ENCODE measurements around the gene CDK5R1.

Gene CDK5R1

DNA sequence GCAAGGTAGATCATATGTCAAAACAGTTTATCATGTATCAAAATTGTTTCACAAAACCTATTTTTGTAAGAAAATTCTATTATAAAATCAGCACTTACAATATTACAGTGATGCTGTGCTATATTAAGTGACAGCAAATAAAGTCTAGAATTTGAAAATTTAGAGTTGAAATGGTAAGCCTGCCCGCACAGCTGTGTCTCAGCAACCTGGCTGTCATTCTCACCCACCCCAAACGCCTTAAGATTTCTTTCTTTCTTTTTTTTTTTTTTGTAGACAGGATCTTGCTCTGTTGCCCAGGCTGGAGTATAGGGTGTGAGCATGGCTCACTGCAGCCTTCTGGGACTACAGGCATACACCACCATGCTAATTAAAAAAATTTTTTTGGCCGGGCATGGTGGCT is 26.8 kb downstream of the CDK5R1 start:
- TF ChIP-seq MYC (IDR thresholded peaks at IDR 0.05; ENCODE audit: low read depth, low read length) = no peak
- TF ChIP-seq CTCF (IDR thresholded peaks at IDR 0.05; ENCODE audit: low read depth, low read length) = no peak
- no peak for TF ChIP-seq POLR2A (IDR thresholded peaks at IDR 0.05; ENCODE audit: extremely low read depth, insufficient read length)
- no peak for TF ChIP-seq MAX (IDR thresholded peaks at IDR 0.05; ENCODE audit: low read depth, low read length)
- no peak for DNase-seq (ENCODE audit: low read depth)
- H3K4me3 ChIP-seq (ENCODE audit: low read depth, low read length) = no peak overlapping the region

GRCh38 chr17:32514606-32515005 is 27.8 kb downstream of the CDK5R1 start:
- no peak for DNase-seq (ENCODE audit: low read depth)
- TF ChIP-seq CTCF (IDR thresholded peaks at IDR 0.05; ENCODE audit: low read depth, low read length) (no peak), POLR2A (IDR thresholded peaks at IDR 0.05; ENCODE audit: extremely low read depth, insufficient read length) (no peak), MAX (IDR thresholded peaks at IDR 0.05; ENCODE audit: low read depth, low read length) (no peak), MYC (IDR thresholded peaks at IDR 0.05; ENCODE audit: low read depth, low read length) (no peak)

GRCh38 chr17:32515677-32516383 is 29.0 kb downstream of the CDK5R1 start:
- no peak overlapping the region for H3K4me3 ChIP-seq (ENCODE audit: low read depth, low read length)
- DNase-seq (ENCODE audit: low read depth) = no peak
- TF ChIP-seq MAX (IDR thresholded peaks at IDR 0.05; ENCODE audit: low read depth, low read length) = no peak
- no peak for TF ChIP-seq MYC (IDR thresholded peaks at IDR 0.05; ENCODE audit: low read depth, low read length)
- TF ChIP-seq POLR2A (IDR thresholded peaks at IDR 0.05; ENCODE audit: extremely low read depth, insufficient read length) = no peak
- TF ChIP-seq CTCF (IDR thresholded peaks at IDR 0.05; ENCODE audit: low read depth, low read length) = no peak

More at GRCh38 chr17:32514606-32515005, 27.8 kb downstream of the CDK5R1 start:
- no peak overlapping the region for H3K4me3 ChIP-seq (ENCODE audit: low read depth, low read length)

GRCh38 chr17:32516450-32516849 is 29.7 kb downstream of the CDK5R1 start:
- no peak overlapping the region for H3K4me3 ChIP-seq (ENCODE audit: low read depth, low read length)
- DNase-seq (ENCODE audit: low read depth) = no peak
- TF ChIP-seq MYC (IDR thresholded peaks at IDR 0.05; ENCODE audit: low read depth, low read length) (no peak), POLR2A (IDR thresholded peaks at IDR 0.05; ENCODE audit: extremely low read depth, insufficient read length) (no peak), CTCF (IDR thresholded peaks at IDR 0.05; ENCODE audit: low read depth, low read length) (no peak), MAX (IDR thresholded peaks at IDR 0.05; ENCODE audit: low read depth, low read length) (no peak)

DNA sequence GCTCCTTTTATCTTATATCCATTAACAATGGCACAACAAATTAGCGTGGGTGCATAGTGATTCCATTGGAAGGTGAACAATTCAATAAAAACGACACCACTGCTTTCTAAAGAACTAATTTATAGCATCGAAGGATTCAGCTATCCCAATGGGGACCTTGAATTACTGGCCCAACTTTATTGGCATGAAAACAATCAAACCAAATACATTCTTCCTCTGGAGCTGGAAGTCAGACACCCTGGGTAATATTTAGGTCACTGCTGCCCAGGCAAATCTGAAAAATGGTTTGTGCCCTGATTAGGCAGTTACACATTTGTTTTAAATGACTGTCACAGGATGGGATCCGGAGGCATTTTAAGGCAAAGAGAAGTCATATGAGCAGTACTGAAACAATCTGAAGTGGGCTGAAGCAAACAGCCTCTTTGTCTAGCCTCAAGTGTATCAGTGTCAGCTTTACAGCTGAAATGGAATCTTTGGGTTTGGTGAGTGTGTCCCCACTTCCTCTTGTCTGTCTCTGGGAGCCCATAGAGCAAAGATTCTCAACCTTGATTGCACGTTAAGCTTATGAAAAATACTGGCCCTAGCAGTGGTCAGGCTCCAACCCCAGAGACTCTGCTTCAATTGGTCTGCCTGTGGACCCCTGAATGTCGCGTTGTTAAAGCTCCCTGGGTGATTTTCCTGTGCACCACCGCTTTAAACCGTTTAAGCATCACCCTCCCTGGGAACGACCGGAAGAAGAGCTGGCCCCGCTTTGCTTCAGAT is 30.3 kb downstream of the CDK5R1 start:
- no peak overlapping the region for H3K4me3 ChIP-seq (ENCODE audit: low read depth, low read length)
- TF ChIP-seq MYC (IDR thresholded peaks at IDR 0.05; ENCODE audit: low read depth, low read length) = no peak
- no peak for TF ChIP-seq POLR2A (IDR thresholded peaks at IDR 0.05; ENCODE audit: extremely low read depth, insufficient read length)
- TF ChIP-seq MAX (IDR thresholded peaks at IDR 0.05; ENCODE audit: low read depth, low read length) = no peak
- no peak for TF ChIP-seq CTCF (IDR thresholded peaks at IDR 0.05; ENCODE audit: low read depth, low read length)
- no peak for DNase-seq (ENCODE audit: low read depth)
